Muscle of leg (tissue), 11 donors: ENCODE data around the gene ASB18. TPM values are rescaled to one million over a fixed set of nuclear protein-coding genes. Genes with fewer than 3 reads are reported as not detected.

ENCODE experiments used
- DNase-seq: peaks from one replicate; pipeline ENCODE4 v3.0.0; 2013
- H3K27ac ChIP-seq: one replicate; pipeline ENCODE4 v1.5.1; 2013; ENCODE audit warnings: mild to moderate bottlenecking, low read length, control low read depth
- H3K27me3 ChIP-seq: one replicate; pipeline ENCODE4 v1.6.1; 2013; ENCODE audit warnings: low read length; ENCODE audit not compliant: control insufficient read depth, insufficient read depth
- H3K36me3 ChIP-seq: one replicate; pipeline ENCODE4 v1.6.1; 2013; ENCODE audit warnings: low read length; ENCODE audit not compliant: control insufficient read depth, insufficient read depth
- H3K4me1 ChIP-seq: one replicate; pipeline ENCODE4 v1.6.1; 2013; ENCODE audit warnings: low read length; ENCODE audit not compliant: control insufficient read depth, insufficient read depth
- H3K4me3 ChIP-seq: one replicate; pipeline ENCODE4 v1.5.1; 2013; ENCODE audit warnings: low read length, control low read depth
- H3K9me3 ChIP-seq: replicated peaks from 2 replicates; pipeline ENCODE4 v1.6.1; 2013; ENCODE audit warnings: low read depth, low read length; ENCODE audit not compliant: control insufficient read depth
- WGBS: methylation state at CpG from one replicate; pipeline ENCODE4 v1.1.5; 2013; ENCODE audit warnings: missing lambda C conversion rate; ENCODE audit not compliant: insufficient coverage; 5-methylcytosine and 5-hydroxymethylcytosine counted together
- polyA plus RNA-seq, 8 donors: library from polyadenylated mRNA; unstranded; fragments of 120-200 nt; gene quantifications; one replicate each; pipeline versions ENCODE4 v1.2.1 to v1.2.3, GENCODE V29; 2013; ENCODE audit warnings: inconsistent platforms in 1 of 8, low replicate concordance in 1 of 8; ENCODE audit not compliant: insufficient read length in 8 of 8, insufficient read depth in 1 of 8
- total RNA-seq: library from RNA; stranded (reverse); fragments of 120-200 nt; gene quantifications from one replicate; pipeline ENCODE4 v1.2.4, GENCODE V29; 2013

ASB18 gene
- total and polyA plus RNA-seq, 9 donors: 2.9 to 11.0 (median 5.4) TPM

DNA sequence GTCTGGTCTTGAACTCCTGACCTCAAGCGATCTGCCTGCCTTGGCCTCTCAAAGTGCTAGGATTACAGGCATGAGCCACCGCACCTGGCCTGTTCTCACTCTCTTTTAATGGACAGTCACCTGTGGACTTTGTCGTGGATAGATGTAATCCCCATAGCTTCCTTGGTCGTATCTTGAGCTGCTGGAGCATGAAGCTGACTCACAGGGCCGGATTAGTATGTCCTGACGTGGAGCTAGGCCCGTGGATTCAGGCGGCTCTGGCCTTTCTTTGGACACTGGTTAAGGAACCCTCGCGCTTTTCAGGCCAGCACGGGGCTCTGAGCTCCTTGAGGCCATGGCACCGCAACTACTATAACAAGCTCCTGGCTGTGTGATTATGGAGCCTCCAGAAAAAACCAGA is 68.5 kb downstream of the ASB18 start:
- no peak overlapping the region for H3K4me3 ChIP-seq
- H3K27ac ChIP-seq: no peak overlapping the region
- H3K9me3 ChIP-seq: no peaks in the 10 kb centered on the region
- H3K36me3 ChIP-seq: no peaks in the 10 kb centered on the region
- WGBS: 81% methylated on average over 12 of the region's 12 CpGs
- DNase-seq: no peak
- H3K27me3 ChIP-seq: no peaks in the 10 kb centered on the region
- H3K4me1 ChIP-seq: no peaks in the 10 kb centered on the region

DNA sequence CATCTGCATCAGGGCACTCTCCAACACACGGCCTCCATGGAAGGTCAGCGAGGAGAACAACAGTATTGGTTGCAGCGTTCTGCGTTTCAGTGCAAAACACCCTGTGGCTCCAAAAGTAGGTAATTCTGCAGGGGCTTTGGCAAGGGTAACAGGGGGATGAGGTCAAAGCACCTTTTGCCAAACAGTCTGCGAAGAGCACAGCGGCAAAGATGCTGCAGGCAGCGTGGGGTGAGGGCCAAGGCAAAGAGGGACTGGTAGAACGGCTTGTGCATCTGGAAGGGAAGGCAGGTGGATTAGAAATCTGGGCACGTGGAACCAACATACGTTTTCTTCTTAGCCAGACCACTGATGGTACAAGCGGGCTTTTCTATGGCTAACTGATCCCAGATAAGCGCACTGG is 69.4 kb downstream of the ASB18 start:
- WGBS: 90% methylated on average over 11 of the region's 12 CpGs

DNA sequence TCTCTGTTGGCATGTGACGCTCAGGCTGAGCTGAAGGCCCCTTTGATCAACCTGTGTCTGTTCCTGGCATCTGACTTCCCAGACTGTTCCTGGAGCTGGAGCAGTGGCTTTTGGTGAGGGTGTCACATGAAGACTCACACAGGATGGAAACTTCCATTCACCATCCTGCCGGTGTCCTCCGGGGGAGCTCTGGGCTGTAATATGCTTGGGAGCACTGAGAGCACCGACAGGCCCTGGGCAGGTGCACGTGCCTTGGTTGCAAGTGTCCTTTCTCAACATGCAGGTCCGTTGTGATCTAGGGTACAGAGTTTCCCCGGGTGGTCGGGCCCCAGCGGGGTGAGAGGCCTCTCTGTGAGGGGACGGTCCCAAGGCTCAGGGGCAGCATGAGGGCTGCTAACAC is 71.2 kb downstream of the ASB18 start:
- Histone ChIP-seq H3K4me1 (no peaks in the 10 kb centered on the region), H3K4me3 (no peak overlapping the region), H3K36me3 (no peaks in the 10 kb centered on the region), H3K27me3 (no peaks in the 10 kb centered on the region), H3K27ac (no peak overlapping the region), H3K9me3 (no peaks in the 10 kb centered on the region)
- DNase-seq: no peak
- 56% methylated on average over 6 of the region's 10 CpGs for WGBS

More for the DNA sequence above, 69.4 kb downstream of the ASB18 start:
- Histone ChIP-seq H3K27me3 (no peaks in the 10 kb centered on the region), H3K4me1 (no peaks in the 10 kb centered on the region), H3K36me3 (no peaks in the 10 kb centered on the region), H3K4me3 (no peak overlapping the region), H3K9me3 (no peaks in the 10 kb centered on the region), H3K27ac (no peak overlapping the region)
- no peak for DNase-seq

DNA sequence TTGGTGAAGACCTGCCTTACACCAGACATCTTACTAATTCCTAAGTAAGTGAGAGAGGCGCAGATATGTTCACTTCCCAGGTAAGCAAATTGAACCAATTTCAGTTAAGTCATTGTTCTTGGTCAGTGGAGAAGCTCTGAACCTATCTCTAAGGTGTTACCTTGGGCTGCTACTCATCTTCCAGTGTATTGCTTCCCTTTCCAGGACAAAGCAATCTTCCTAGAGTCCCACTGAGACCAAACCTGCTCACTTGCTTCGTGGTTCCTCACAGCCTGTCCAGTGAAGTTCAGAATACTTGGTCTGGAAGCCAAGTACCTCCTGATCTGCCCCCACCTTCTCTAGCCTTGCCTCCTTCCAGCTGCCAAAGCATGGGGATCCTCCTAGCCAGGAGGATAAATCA is 73.5 kb downstream of the ASB18 start:
- Histone ChIP-seq H3K36me3 (no peaks in the 10 kb centered on the region), H3K9me3 (no peaks in the 10 kb centered on the region), H3K27ac (no peak overlapping the region), H3K27me3 (no peaks in the 10 kb centered on the region), H3K4me3 (no peak overlapping the region), H3K4me1 (no peaks in the 10 kb centered on the region)
- 50% methylated on average over 1 of the region's 2 CpGs for WGBS
- no peak for DNase-seq

DNA sequence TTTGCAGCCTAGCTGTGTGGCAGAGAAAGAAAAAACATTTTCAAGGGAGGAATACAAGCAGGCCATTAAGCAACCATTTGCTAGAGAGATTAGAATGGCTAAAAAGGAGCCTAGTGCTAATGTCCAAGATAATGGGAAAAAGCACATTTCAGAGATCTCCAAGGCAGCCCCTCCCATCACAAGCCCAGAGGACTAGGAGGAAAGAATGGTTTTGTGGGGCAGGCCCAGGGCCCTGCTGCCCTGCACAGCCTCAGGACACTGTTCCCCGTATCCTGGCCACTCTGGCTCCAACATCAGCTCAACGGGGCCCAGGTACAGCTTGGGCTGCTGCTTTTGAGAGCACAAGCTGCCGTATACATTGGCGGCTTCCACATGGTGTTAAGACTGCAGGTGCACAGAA is 79.5 kb downstream of the ASB18 start:
- DNase-seq: no peak
- Histone ChIP-seq H3K27ac (no peak overlapping the region), H3K27me3 (peaks cover 25% of the 10 kb centered on the region), H3K4me1 (peaks cover 1% of the 10 kb centered on the region), H3K36me3 (no peaks in the 10 kb centered on the region), H3K4me3 (no peak overlapping the region), H3K9me3 (no peaks in the 10 kb centered on the region)
- WGBS: 79% methylated on average over 4 of the region's 4 CpGs

DNA sequence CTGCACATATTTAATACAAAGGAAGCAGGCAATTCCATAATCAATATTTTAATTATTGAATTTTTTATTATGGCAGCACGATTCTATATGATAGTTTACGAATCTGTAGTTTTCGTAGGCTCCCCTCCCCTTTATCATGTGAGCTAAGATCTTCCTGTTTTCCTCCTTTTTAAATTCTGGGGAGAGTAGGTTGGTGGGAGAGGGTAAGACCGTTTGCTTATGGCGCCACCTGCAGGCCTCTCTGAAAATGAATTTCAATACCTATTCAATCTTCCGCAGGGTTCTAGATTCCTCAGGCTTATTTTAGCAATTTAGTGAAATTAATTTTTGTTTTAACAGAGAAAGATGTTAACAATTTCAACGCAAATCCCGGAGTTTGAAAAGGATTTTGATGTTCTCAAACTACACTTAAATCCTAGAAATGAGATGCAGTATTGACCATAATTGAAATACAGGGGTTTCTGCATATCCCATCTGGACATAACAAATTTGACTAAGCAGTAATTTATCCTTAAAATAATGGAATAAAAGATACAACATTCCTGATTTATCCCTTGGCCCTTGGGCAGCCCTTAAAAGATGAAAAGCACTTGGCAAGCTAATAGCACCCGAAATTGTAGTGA is 83.3 kb downstream of the ASB18 start:
- Histone ChIP-seq H3K36me3 (no peaks in the 10 kb centered on the region), H3K27ac (no peak overlapping the region), H3K4me1 (peaks cover 18% of the 10 kb centered on the region), H3K9me3 (no peaks in the 10 kb centered on the region), H3K27me3 (peaks cover 59% of the 10 kb centered on the region), H3K4me3 (no peak overlapping the region)
- peak; percentile 60 for DNase-seq
- 75% methylated on average over 1 of the region's 9 CpGs for WGBS

DNA sequence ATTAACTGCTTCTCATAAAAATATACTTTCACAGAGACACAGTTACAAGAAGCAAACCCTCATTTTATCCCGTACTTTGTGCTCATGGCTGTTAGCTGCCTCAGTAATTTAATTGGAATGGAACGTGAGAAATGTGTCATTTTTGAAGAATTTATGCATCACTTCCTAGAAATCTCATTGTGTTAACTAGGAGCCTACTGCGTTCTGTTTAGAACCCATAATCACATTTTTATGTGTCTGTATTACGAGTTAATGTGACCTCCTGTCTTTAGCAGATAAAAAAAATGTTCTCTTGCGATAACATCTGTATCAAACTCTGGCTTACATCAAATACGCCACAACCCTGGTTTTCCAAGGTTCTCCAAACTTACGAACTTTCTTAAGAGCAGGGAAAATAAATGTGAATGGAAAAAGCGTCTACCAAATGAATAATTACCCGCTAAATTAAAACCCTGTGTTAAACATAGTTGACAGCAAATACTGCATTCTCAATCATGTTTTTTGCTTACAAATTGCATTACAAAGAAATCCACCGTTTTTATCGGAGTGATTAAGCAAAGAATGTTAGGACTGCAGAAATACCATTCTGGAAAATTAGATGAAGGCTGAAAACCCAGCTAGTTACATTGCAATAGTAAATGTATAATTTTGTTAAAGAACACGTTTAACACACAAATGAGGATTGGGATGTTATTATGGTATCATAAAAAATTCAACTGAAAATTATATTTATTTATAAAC is 84.0 kb downstream of the ASB18 start:
- H3K4me1 ChIP-seq: peaks cover 18% of the 10 kb centered on the region
- DNase-seq: no peak
- no peaks in the 10 kb centered on the region for H3K36me3 ChIP-seq
- no peak overlapping the region for H3K4me3 ChIP-seq
- WGBS: no CpG with 5 or more reads among the region's 12 CpGs
- peaks cover 65% of the 10 kb centered on the region for H3K27me3 ChIP-seq
- H3K27ac ChIP-seq: no peak overlapping the region
- no peaks in the 10 kb centered on the region for H3K9me3 ChIP-seq

DNA sequence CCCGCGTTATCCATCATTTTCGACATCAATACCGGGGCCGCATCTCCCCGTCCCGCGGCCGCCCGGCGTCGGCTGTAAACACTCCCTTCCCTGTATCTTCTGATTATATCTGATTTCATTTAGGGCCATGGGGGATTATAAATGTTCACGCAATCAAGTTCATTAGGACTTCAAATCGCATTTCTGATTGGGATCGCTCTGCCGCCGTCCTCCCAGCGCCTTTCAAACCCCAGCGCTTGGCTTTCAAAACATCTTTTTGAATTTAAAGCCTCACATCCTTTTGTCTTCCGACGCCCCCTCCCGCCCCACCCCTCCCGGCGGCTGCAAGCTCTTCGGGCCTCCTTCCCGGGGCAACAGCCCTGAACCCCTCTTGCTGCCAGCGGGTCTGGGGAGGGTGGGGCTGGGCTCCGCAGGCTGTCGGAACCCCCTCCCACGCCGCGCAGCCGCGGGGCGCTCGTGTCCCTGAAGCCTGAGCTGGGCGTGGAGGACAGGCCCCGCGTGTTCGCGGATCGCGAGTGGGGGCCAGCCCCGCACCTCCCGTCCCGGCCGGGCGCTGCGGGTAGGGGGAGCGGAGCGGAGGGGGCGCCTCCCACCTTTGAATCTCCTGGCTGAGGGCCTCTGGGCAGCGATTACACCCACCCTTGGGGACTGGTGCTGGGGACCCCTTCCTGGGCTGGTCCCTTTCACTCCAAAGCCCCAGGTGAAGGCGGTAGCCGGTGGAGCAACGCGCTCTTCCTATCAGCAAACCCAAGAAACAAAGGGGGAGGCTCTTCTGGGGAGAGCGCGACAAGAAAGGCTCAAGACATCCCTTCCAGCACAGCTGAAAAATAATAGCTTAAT is 84.8 kb downstream of the ASB18 start:
- DNase-seq: no peak
- H3K9me3 ChIP-seq: no peaks in the 10 kb centered on the region
- peaks cover 72% of the 10 kb centered on the region for H3K27me3 ChIP-seq
- H3K36me3 ChIP-seq: no peaks in the 10 kb centered on the region
- H3K4me1 ChIP-seq: peaks cover 18% of the 10 kb centered on the region
- H3K4me3 ChIP-seq: no peak overlapping the region
- no peak overlapping the region for H3K27ac ChIP-seq
- under 1% methylated on average over 31 of the region's 59 CpGs for WGBS

DNA sequence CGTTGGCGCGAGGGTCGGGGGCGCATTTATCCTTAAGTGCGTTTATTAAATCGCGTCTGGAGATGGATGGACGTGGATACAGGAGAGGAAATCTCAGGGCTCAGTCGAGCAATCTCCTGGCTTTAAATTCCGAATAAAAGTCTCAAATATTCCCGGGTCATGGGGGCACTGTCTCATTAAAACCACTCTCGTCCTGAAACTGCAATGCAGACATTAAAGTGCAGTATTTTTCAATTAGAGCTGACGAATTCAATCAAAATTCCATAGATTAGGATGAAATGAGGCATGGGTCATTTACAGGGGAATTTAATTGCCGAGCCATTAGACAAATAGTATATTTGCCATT is 85.3 kb downstream of the ASB18 start:
- H3K27me3 ChIP-seq: peaks cover 78% of the 10 kb centered on the region
- H3K36me3 ChIP-seq: no peaks in the 10 kb centered on the region
- no peak overlapping the region for H3K4me3 ChIP-seq
- H3K9me3 ChIP-seq: no peaks in the 10 kb centered on the region
- H3K27ac ChIP-seq: no peak overlapping the region
- 0% methylated on average over 3 of the region's 15 CpGs for WGBS
- no peak for DNase-seq
- peaks cover 18% of the 10 kb centered on the region for H3K4me1 ChIP-seq
